K562 (cell line): ENCODE measurements around the gene UGT1A6.

Source experiments
- BACH1 ChIP-seq: fragments of 200-800 bp; sonication (Bioruptor generic); IDR thresholded peaks from 2 replicates; pipeline ENCODE4 v1.6.1; 2016; ENCODE audit warnings: missing genetic modification characterization, missing compliant biosample characterization
- CHCHD3 ChIP-seq: fragments of 250-450 bp; sonication (Bioruptor Pico); IDR thresholded peaks from 2 replicates; pipeline ENCODE4 v2.1.2; 2022; ENCODE audit warnings: mild to moderate bottlenecking
- CTBP1 ChIP-seq: fragments of 450-650 bp; IDR thresholded peaks from 2 replicates; pipeline ENCODE4 v1.6.1; 2016; ENCODE audit warnings: borderline replicate concordance
- CTCFL ChIP-seq: IDR thresholded peaks from 2 replicates; pipeline ENCODE4 v1.6.1; 2011; ENCODE audit warnings: borderline replicate concordance, low read depth, mild to moderate bottlenecking, moderate library complexity, low read length; ENCODE audit not compliant: insufficient read depth, poor library complexity, severe bottlenecking
- E2F6 ChIP-seq, 2 experiments: IDR thresholded peaks; 2 replicates each; pipeline ENCODE4 v1.6.1; 2011; ENCODE audit warnings: borderline replicate concordance in 1 of 2, control low read depth in 1 of 2, low read depth in 1 of 2, low read length in 1 of 2, mild to moderate bottlenecking in 1 of 2, mixed read lengths in 1 of 2, moderate library complexity in 1 of 2; ENCODE audit not compliant: insufficient read depth in 1 of 2, insufficient read length in 1 of 2, poor library complexity in 1 of 2, severe bottlenecking in 1 of 2; ENCODE audit errors: extremely low read depth in 1 of 2
- HCFC1 ChIP-seq: IDR thresholded peaks from 2 replicates; pipeline ENCODE4 v1.6.1; 2012; ENCODE audit warnings: low read depth, low read length, improper control_type of control experiment
- NR2C1 ChIP-seq, 2 experiments: fragments of 450-650 bp; IDR thresholded peaks; 2 replicates each; pipeline ENCODE4 v1.6.1; 2017; ENCODE audit warnings: mild to moderate bottlenecking in 2 of 2, antibody characterized with exemption in 1 of 2, inconsistent platforms in 1 of 2, missing compliant biosample characterization in 1 of 2, missing genetic modification characterization in 1 of 2
- POU5F1 ChIP-seq: fragments of 150-350 bp; IDR thresholded peaks from 2 replicates; pipeline ENCODE4 v1.6.1; 2014; ENCODE audit warnings: borderline replicate concordance, low read length, low read depth, mild to moderate bottlenecking; ENCODE audit not compliant: partially characterized antibody
- RFX5 ChIP-seq: IDR thresholded peaks from 2 replicates; pipeline ENCODE4 v1.6.1; 2011; ENCODE audit warnings: low read depth, mild to moderate bottlenecking, improper control_type of control experiment, low read length
- SRF ChIP-seq, 2 experiments: fragments of 250-450, 450-650 bp in 1 of 2; sonication (Bioruptor Pico) in 1 of 2; sonication (generic) in 1 of 2; formaldehyde crosslinking; IDR thresholded peaks; 2 replicates each; pipeline versions ENCODE4 v1.5.0 to v1.5.1; 2020 to 2022; ENCODE audit warnings: mild to moderate bottlenecking in 1 of 2, missing genetic modification reagents in 1 of 2
- ZNF274 ChIP-seq: IDR thresholded peaks from 2 replicates; pipeline ENCODE4 v1.6.1; 2011; ENCODE audit warnings: low read depth, mild to moderate bottlenecking, low read length, moderate library complexity, borderline replicate concordance
- TF ChIP-seq, protein P1 (sequence below), 3 experiments: IDR thresholded peaks in 2 of 3; conservative IDR thresholded peaks in 1 of 3; 2 replicates each; pipeline ENCODE4 v1.5.1; 2011 to 2012; ENCODE audit warnings: low read length in 3 of 3, mild to moderate bottlenecking in 3 of 3, control low read depth in 2 of 3, improper control_type of control experiment in 1 of 3, inconsistent platforms in 1 of 3, low read depth in 1 of 3, mixed read lengths in 1 of 3, moderate library complexity in 1 of 3; ENCODE audit not compliant: insufficient read depth in 2 of 3
- TF ChIP-seq, protein P2 (sequence below), 2 experiments: fragments of 450-650 bp in 1 of 2; sonication (generic) in 1 of 2; formaldehyde crosslinking in 1 of 2; IDR thresholded peaks in 1 of 2; conservative IDR thresholded peaks in 1 of 2; 2 replicates each; pipeline versions ENCODE4 v1.6.1 to v1.8.1; 2016 to 2023; ENCODE audit warnings: mild to moderate bottlenecking in 2 of 2, moderate library complexity in 2 of 2, inconsistent platforms in 1 of 2, missing genetic modification reagents in 1 of 2

GRCh38 chr2:233656443-233656842, 36.2 kb upstream of the UGT1A6 start:
- TF ChIP-seq E2F6 (IDR thresholded peaks at IDR 0.05; ENCODE audit: borderline replicate concordance in 1 of 2, extremely low read depth in 1 of 2, insufficient read depth in 1 of 2, insufficient read length in 1 of 2, low read depth in 1 of 2, low read length in 1 of 2, poor library complexity in 1 of 2, severe bottlenecking in 1 of 2) (no peak), RFX5 (no peak), CTBP1 (no peak), NR2C1 (IDR thresholded peaks at IDR 0.05) (no peak), NR2C1 (tag; IDR thresholded peaks at IDR 0.05) (no peak), POU5F1 (no peak), SRF (CRISPR knock-in tag; IDR thresholded peaks at IDR 0.05) (no peak), HCFC1 (no peak), CHCHD3 (no peak), BACH1 (tag) (no peak), ZNF274 (no peak), CTCFL (no peak)
- TF ChIP-seq, protein P1, sequence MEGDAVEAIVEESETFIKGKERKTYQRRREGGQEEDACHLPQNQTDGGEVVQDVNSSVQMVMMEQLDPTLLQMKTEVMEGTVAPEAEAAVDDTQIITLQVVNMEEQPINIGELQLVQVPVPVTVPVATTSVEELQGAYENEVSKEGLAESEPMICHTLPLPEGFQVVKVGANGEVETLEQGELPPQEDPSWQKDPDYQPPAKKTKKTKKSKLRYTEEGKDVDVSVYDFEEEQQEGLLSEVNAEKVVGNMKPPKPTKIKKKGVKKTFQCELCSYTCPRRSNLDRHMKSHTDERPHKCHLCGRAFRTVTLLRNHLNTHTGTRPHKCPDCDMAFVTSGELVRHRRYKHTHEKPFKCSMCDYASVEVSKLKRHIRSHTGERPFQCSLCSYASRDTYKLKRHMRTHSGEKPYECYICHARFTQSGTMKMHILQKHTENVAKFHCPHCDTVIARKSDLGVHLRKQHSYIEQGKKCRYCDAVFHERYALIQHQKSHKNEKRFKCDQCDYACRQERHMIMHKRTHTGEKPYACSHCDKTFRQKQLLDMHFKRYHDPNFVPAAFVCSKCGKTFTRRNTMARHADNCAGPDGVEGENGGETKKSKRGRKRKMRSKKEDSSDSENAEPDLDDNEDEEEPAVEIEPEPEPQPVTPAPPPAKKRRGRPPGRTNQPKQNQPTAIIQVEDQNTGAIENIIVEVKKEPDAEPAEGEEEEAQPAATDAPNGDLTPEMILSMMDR (IDR thresholded peaks at IDR 0.05 in 2 of 3, conservative IDR thresholded peaks at IDR 0.05 in 1 of 3; ENCODE audit: insufficient read depth in 2 of 3, low read depth in 1 of 3, low read length in 3 of 3), result no peak
- TF ChIP-seq, protein P2, sequence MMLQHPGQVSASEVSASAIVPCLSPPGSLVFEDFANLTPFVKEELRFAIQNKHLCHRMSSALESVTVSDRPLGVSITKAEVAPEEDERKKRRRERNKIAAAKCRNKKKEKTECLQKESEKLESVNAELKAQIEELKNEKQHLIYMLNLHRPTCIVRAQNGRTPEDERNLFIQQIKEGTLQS (IDR thresholded peaks at IDR 0.05), result no peak
- TF ChIP-seq, protein P2 (CRISPR knock-in tag; conservative IDR thresholded peaks at IDR 0.05), result no peak
